HCT116 (cell line): ENCODE measurements around the gene LRRC2. TPM values are rescaled to one million over a fixed set of nuclear protein-coding genes. Genes with fewer than 3 reads are reported as not detected.

Experiments
- ATAC-seq: fragments of 200-7000 bp; cut with Tn5 transposase; 2 replicates; pipeline ENCODE4 v1.9.1; 2020; ENCODE audit warnings: mild to moderate bottlenecking, moderate library complexity
- BruUV-seq: library from RNA; stranded (reverse); fragments of 400-500 nt; replicated peaks from 2 replicates; lab custom pipeline; 2021; lab: Mats Ljungman, UMichigan
- CTCF ChIA-PET: fragments of 300-600 bp; sonication (Branson Sonifier 250); formaldehyde crosslinking; loops from one replicate; lab custom pipeline; 2021; ENCODE audit warnings: antibody characterized with exemption; lab: Charles Lee
- POLR2A ChIA-PET: fragments of 300-600, 350-600 bp; sonication (Branson Sonifier 250); formaldehyde crosslinking; loops from one replicate; lab custom pipeline; 2021; ENCODE audit warnings: antibody characterized with exemption; lab: Charles Lee
- RAD21 ChIA-PET, 2 experiments: fragments of 300-600 bp; sonication (Branson Sonifier 250); formaldehyde crosslinking; loops; one replicate each; lab custom pipeline; 2023; ENCODE audit warnings: low total read pairs in 2 of 2; ENCODE audit not compliant: uncharacterized antibody in 2 of 2, unreplicated experiment in 2 of 2, low non-redundant PET in 1 of 2; lab: Charles Lee
- DNase-seq: peaks from one replicate; pipeline ENCODE4 v3.0.0-alpha.2; 2010; ENCODE audit warnings: low read depth, low spot score
- H2AFZ ChIP-seq: fragments of 200-600 bp; shearing (Covaris generic), sonication (generic); 2 replicates; pipeline ENCODE4 v1.6.1; 2017; ENCODE audit warnings: low read depth, mixed run types, mixed read lengths, antibody characterized with exemption, low read length; ENCODE audit not compliant: poor library complexity, severe bottlenecking
- H3K27ac ChIP-seq: 2 replicates; pipeline ENCODE4 v1.5.1; 2012; ENCODE audit warnings: low read depth, low read length
- H3K27me3 ChIP-seq: fragments of 200-600 bp; sonication (generic); 2 replicates; pipeline ENCODE4 v1.6.1; 2016; ENCODE audit warnings: mixed run types, low read length, mixed read lengths; ENCODE audit not compliant: insufficient read depth
- H3K36me3 ChIP-seq, 2 experiments: fragments of 200-500 bp in 1 of 2; fragments of 200-600 bp in 1 of 2; sonication (Bioruptor generic) in 1 of 2; sonication (generic) in 1 of 2; 2 replicates each; pipeline versions ENCODE4 v1.5.1 to v1.6.1; 2014 to 2016; ENCODE audit warnings: low read length in 2 of 2, inconsistent platforms in 1 of 2, mixed read lengths in 1 of 2, mixed run types in 1 of 2; ENCODE audit not compliant: insufficient read depth in 2 of 2, control insufficient read depth in 1 of 2
- H3K4me1 ChIP-seq, 2 experiments: fragments of 200-600 bp in 1 of 2; sonication (generic) in 1 of 2; 2 replicates each; pipeline versions ENCODE4 v1.5.1 to v1.6.1; 2012 to 2017; ENCODE audit warnings: low read length in 2 of 2, inconsistent platforms in 1 of 2, mild to moderate bottlenecking in 1 of 2, mixed read lengths in 1 of 2, mixed run types in 1 of 2, moderate library complexity in 1 of 2; ENCODE audit not compliant: insufficient read depth in 2 of 2, control insufficient read depth in 1 of 2
- H3K4me2 ChIP-seq: fragments of 200-600 bp; sonication (generic); 2 replicates; pipeline ENCODE4 v1.6.1; 2017; ENCODE audit warnings: mixed run types, low read length, mixed read lengths
- H3K4me3 ChIP-seq, 2 experiments: fragments of 200-600 bp in 1 of 2; sonication (generic) in 1 of 2; replicated peaks in 1 of 2; 2 replicates each; pipeline ENCODE4 v1.5.1; 2011 to 2016; ENCODE audit warnings: low read length in 2 of 2, control low read depth in 1 of 2, low read depth in 1 of 2, mild to moderate bottlenecking in 1 of 2, mixed read lengths in 1 of 2, mixed run types in 1 of 2
- H3K79me2 ChIP-seq: fragments of 200-600 bp; sonication (generic); 2 replicates; pipeline ENCODE4 v1.6.1; 2017; ENCODE audit warnings: mild to moderate bottlenecking, mixed run types, low read length, moderate library complexity, mixed read lengths; ENCODE audit not compliant: insufficient read depth
- H3K9ac ChIP-seq: fragments of 200-600 bp; sonication (generic); 2 replicates; pipeline ENCODE4 v1.6.1; 2016; ENCODE audit warnings: low read length, mixed read lengths
- H3K9me2 ChIP-seq: fragments of 200-600 bp; sonication (generic), shearing (Covaris generic); 2 replicates; pipeline ENCODE4 v1.6.1; 2017; ENCODE audit warnings: mixed run types, mild to moderate bottlenecking, moderate library complexity; ENCODE audit not compliant: insufficient read depth
- H3K9me3 ChIP-seq, 2 experiments: fragments of 200-500 bp in 1 of 2; fragments of 200-600 bp in 1 of 2; sonication (Bioruptor generic) in 1 of 2; sonication (generic) in 1 of 2; 2 replicates each; pipeline ENCODE4 v1.6.1; 2014 to 2017; ENCODE audit warnings: low read length in 2 of 2, mixed read lengths in 2 of 2, inconsistent platforms in 1 of 2, low read depth in 1 of 2, mild to moderate bottlenecking in 1 of 2, mixed run types in 1 of 2, moderate library complexity in 1 of 2; ENCODE audit not compliant: control insufficient read depth in 1 of 2, insufficient read depth in 1 of 2
- H4K20me1 ChIP-seq: fragments of 200-600 bp; sonication (generic), shearing (Covaris generic); 2 replicates; pipeline ENCODE4 v1.6.1; 2017; ENCODE audit warnings: mixed run types, mild to moderate bottlenecking, moderate library complexity; ENCODE audit not compliant: insufficient read depth
- ATF3 ChIP-seq: IDR thresholded peaks from 2 replicates; pipeline ENCODE4 v1.6.1; 2012
- CTCF ChIP-seq, 3 experiments: fragments of 200-600 bp in 1 of 3; sonication (generic) in 1 of 3; IDR thresholded peaks in 2 of 3; conservative IDR thresholded peaks in 1 of 3; 2 replicates each; pipeline ENCODE4 v1.5.1; 2012 to 2017; ENCODE audit warnings: low read depth in 2 of 3, low read length in 2 of 3, antibody characterized with exemption in 1 of 3, borderline replicate concordance in 1 of 3, control low read depth in 1 of 3, mild to moderate bottlenecking in 1 of 3, mixed read lengths in 1 of 3, mixed run types in 1 of 3, moderate library complexity in 1 of 3; ENCODE audit not compliant: insufficient read depth in 1 of 3
- FOSL1 ChIP-seq: IDR thresholded peaks from 2 replicates; pipeline ENCODE4 v1.6.1; 2012; ENCODE audit warnings: low read depth
- POLR2A ChIP-seq: IDR thresholded peaks from 2 replicates; pipeline ENCODE4 v1.7.0; 2011; ENCODE audit warnings: borderline replicate concordance; ENCODE audit not compliant: insufficient read depth, insufficient read length; ENCODE audit errors: extremely low read depth
- POLR2AphosphoS5 ChIP-seq: IDR thresholded peaks from 2 replicates; pipeline ENCODE4 v1.6.1; 2011; ENCODE audit warnings: mild to moderate bottlenecking, low read depth, low read length, moderate library complexity
- REST ChIP-seq: IDR thresholded peaks from 2 replicates; pipeline ENCODE4 v1.6.1; 2012; ENCODE audit warnings: low read depth
- SIN3A ChIP-seq: IDR thresholded peaks from 2 replicates; pipeline ENCODE4 v1.6.1; 2012; ENCODE audit warnings: low read depth
- SP1 ChIP-seq: IDR thresholded peaks from 2 replicates; pipeline ENCODE4 v1.6.1; 2012; ENCODE audit warnings: low read depth
- SRF ChIP-seq: IDR thresholded peaks from 2 replicates; pipeline ENCODE4 v1.6.1; 2012; ENCODE audit warnings: low read depth
- ZBTB33 ChIP-seq: IDR thresholded peaks from 2 replicates; pipeline ENCODE4 v1.6.1; 2011; ENCODE audit warnings: mild to moderate bottlenecking, low read length, moderate library complexity; ENCODE audit not compliant: insufficient replicate concordance; ENCODE audit errors: extremely low read depth
- ZNF274 ChIP-seq: fragments of 200-500 bp; sonication (Bioruptor generic); IDR thresholded peaks from 2 replicates; pipeline ENCODE4 v1.6.1; 2014; ENCODE audit warnings: mild to moderate bottlenecking, low read depth, low read length, inconsistent platforms
- intact Hi-C: fragments of 100-400 bp; cut with micrococcal nuclease; formaldehyde crosslinking; loops from 2 replicates; pipeline ENCODE4 v1.10.0; 2022
- total RNA-seq: library from RNA; stranded (reverse); gene quantifications from one replicate; pipeline ENCODE4 v1.2.1, GENCODE V29; 2021; ENCODE audit not compliant: unreplicated experiment

The LRRC2 gene
- total RNA-seq, 1 experiment from 2014 or later: not detected

GRCh38 chr3:46471371-46471914 is 94.7 kb downstream of the LRRC2 start:
- ATAC-seq: no peak
- RAD21 ChIA-PET: no interaction called here

More at GRCh38 chr3:46471371-46471914, 94.7 kb downstream of the LRRC2 start:
- Histone ChIP-seq H3K4me1 (no peaks in the 10 kb centered on the region), H3K36me3 (no peaks in the 10 kb centered on the region), H3K27me3 (peaks cover 10% of the 10 kb centered on the region; the same call in 1 of the 2 replicates), H3K79me2 (no peaks in the 10 kb centered on the region), H4K20me1 (no peaks in the 10 kb centered on the region), H3K9me2 (no peaks in the 10 kb centered on the region), H3K27ac (no peak overlapping the region), H3K4me2 (no peak overlapping the region), H3K9me3 (no peaks in the 10 kb centered on the region), H2AFZ (no peak overlapping the region), H3K9ac (no peak overlapping the region), H3K4me3 (no peak overlapping the region)
- DNase-seq: no peak
- ChIA-PET POLR2A (no interaction called here), CTCF (no interaction called here)
- TF ChIP-seq ATF3: no peak
- TF ChIP-seq POLR2AphosphoS5: no peak
- no peak for TF ChIP-seq CTCF (IDR thresholded peaks at IDR 0.05 in 2 of 3, conservative IDR thresholded peaks at IDR 0.05 in 1 of 3; ENCODE audit: borderline replicate concordance in 1 of 3, insufficient read depth in 1 of 3, low read depth in 2 of 3, low read length in 2 of 3)
- no peak for TF ChIP-seq SIN3A
- TF ChIP-seq FOSL1: no peak
- no peak for TF ChIP-seq SRF
- TF ChIP-seq ZBTB33: no peak
- no peak for TF ChIP-seq ZNF274
- TF ChIP-seq POLR2A: no peak
- TF ChIP-seq REST: no peak
- TF ChIP-seq SP1: no peak
- intact Hi-C loops: no loop called here
- no TSS peak for BruUV-seq
